ENCODE measurements around the gene EMILIN2. TPM values are rescaled to one million over a fixed set of nuclear protein-coding genes. Genes with fewer than 3 reads are reported as not detected.

The EMILIN2 gene
- total RNA-seq, 4 donors from 2014 or later, result 17.9 to 29.9 (median 22.2) TPM

DNA sequence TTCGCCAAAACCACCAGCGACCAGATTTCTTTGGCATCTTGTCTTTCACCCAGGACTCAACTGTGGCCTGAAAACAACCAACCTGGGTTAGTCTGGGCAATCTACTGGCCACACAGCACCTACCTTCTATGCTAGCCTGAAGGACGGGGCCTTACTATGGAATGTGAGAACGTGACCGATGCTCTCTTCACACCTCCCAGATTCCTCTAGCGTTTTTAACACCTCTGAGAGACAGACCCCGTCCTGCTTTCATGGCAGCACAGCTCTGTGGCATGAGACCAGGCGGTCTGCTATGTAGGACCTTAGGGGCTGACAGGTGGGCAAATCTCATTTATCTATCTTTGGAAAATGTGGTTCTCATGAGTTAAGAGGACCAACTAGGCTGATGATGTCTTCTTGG, 80.9 kb downstream of the EMILIN2 start:
- H3K36me3 ChIP-seq, result peaks cover 29 to 47% of the 10 kb centered on the region in 2 donors
- H3K27ac ChIP-seq, result no peak overlapping the region
- intact Hi-C loops (cut with DNase I), result no loop called here
- no peaks in the 10 kb centered on the region for H3K4me1 ChIP-seq
- H3K4me3 ChIP-seq (replicated peaks in 1 of 3), result no peak overlapping the region
- H3K27me3 ChIP-seq, result no peaks in the 10 kb centered on the region
- DNase-seq, result no peak
- TF ChIP-seq POLR2A (IDR thresholded peaks at IDR 0.05), result no peak
- TF ChIP-seq, protein P1, sequence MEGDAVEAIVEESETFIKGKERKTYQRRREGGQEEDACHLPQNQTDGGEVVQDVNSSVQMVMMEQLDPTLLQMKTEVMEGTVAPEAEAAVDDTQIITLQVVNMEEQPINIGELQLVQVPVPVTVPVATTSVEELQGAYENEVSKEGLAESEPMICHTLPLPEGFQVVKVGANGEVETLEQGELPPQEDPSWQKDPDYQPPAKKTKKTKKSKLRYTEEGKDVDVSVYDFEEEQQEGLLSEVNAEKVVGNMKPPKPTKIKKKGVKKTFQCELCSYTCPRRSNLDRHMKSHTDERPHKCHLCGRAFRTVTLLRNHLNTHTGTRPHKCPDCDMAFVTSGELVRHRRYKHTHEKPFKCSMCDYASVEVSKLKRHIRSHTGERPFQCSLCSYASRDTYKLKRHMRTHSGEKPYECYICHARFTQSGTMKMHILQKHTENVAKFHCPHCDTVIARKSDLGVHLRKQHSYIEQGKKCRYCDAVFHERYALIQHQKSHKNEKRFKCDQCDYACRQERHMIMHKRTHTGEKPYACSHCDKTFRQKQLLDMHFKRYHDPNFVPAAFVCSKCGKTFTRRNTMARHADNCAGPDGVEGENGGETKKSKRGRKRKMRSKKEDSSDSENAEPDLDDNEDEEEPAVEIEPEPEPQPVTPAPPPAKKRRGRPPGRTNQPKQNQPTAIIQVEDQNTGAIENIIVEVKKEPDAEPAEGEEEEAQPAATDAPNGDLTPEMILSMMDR (IDR thresholded peaks at IDR 0.05), result no peak
- 90 to 94% methylated on average over 8 of the region's 8 CpGs for WGBS, 2 donors
- no peaks in the 10 kb centered on the region for H3K9me3 ChIP-seq

DNA sequence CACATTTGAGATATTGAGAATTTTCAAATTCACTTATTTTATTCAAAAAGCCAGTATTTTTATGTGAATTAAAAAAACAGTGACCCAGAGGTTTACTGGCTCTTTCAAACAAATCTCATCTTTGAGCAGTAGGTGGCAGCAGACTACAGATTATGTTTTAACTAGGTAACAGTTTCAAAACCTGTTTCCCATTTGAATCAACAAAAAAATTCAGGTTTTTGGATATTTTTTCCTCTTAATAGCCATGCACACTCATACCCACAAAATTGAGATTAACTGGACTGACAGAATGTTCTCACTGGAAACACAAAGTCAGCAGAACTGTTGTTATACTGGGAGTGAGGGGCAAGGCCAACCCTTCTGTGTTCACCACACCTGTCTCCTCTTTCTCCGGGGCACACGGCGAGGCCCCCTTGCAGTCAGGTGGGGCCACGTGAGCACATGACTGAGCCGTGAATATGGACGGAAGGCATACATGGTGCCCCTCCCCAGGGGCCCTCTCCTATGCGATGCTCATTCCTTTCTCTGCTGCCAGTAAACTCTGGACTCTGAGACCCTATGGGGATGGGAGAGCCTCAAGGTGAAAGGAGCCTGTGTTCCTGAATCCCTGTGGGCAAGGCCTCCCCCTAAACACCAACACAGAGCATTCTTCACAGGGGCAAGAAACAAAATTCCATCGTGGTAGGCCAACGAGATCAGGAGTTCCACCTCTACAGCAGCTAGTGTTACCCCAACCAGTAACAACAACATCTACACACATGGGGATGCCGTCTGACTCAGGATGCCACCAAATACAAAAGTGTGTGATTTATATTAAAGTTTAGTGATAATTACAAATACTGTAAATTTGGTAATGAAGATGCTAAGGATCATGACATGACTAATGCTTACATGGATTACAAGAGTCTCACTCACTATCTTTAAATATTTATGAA, 85.7 kb downstream of the EMILIN2 start:
- WGBS, 2 donors, result 51 to 52% methylated on average over 10 of the region's 10 CpGs
- peak in 1 of 2 donors; percentile 20 for DNase-seq
- peaks cover 15% of the 10 kb centered on the region in 2 donors for H3K36me3 ChIP-seq

DNA sequence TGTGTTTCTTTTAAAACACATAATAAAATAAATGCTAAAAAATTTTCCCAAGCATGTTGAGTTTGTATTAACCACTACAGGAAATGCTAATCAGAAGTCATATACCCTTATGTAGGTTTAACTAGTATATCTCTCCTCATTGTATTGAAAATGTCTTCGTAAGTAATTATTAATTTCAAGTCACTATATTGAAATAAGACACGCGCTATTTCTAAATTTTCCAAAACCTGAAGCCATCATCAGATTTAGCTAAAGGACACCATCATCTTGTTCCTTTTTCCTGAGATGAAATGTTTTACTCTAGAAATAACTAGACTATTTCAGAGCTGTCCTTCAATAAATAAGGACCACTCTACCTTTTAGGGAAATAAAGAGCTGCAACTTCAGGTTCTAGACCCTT, 87.2 kb downstream of the EMILIN2 start:
- no peak for TF ChIP-seq POLR2A (IDR thresholded peaks at IDR 0.05)
- TF ChIP-seq, protein P1 (IDR thresholded peaks at IDR 0.05), result no peak
- H3K27me3 ChIP-seq, result no peaks in the 10 kb centered on the region
- intact Hi-C loops (cut with DNase I), result loop anchor here (5.0 to 10.0 kb wide), 4 partner anchors 51 to 308 kb away; no protein-coding TSS in a partner anchor
- no peak overlapping the region for H3K4me3 ChIP-seq (replicated peaks in 1 of 3)
- DNase-seq, result no peak
- H3K27ac ChIP-seq, result no peak overlapping the region
- no peaks in the 10 kb centered on the region for H3K9me3 ChIP-seq
- H3K4me1 ChIP-seq, result peaks cover 0 to 5% of the 10 kb centered on the region in 2 donors
- WGBS, 2 donors, result 98% methylated on average over 3 of the region's 3 CpGs
- H3K36me3 ChIP-seq, result peaks cover 18 to 22% of the 10 kb centered on the region in 2 donors

More for the DNA sequence above, 85.7 kb downstream of the EMILIN2 start:
- no peak overlapping the region for H3K4me3 ChIP-seq (replicated peaks in 1 of 3)
- intact Hi-C loops (cut with DNase I), result loop anchor here (5.0 to 10.0 kb wide), 4 partner anchors 52 to 310 kb away; no protein-coding TSS in a partner anchor
- H3K9me3 ChIP-seq, result no peaks in the 10 kb centered on the region
- no peak overlapping the region for H3K27ac ChIP-seq
- no peak for TF ChIP-seq POLR2A (IDR thresholded peaks at IDR 0.05)
- TF ChIP-seq, protein P1 (IDR thresholded peaks at IDR 0.05), result peak; percentile 38 to 85 (median 68)
- H3K27me3 ChIP-seq, result no peaks in the 10 kb centered on the region
- peaks cover 0 to 5% of the 10 kb centered on the region in 2 donors for H3K4me1 ChIP-seq

DNA sequence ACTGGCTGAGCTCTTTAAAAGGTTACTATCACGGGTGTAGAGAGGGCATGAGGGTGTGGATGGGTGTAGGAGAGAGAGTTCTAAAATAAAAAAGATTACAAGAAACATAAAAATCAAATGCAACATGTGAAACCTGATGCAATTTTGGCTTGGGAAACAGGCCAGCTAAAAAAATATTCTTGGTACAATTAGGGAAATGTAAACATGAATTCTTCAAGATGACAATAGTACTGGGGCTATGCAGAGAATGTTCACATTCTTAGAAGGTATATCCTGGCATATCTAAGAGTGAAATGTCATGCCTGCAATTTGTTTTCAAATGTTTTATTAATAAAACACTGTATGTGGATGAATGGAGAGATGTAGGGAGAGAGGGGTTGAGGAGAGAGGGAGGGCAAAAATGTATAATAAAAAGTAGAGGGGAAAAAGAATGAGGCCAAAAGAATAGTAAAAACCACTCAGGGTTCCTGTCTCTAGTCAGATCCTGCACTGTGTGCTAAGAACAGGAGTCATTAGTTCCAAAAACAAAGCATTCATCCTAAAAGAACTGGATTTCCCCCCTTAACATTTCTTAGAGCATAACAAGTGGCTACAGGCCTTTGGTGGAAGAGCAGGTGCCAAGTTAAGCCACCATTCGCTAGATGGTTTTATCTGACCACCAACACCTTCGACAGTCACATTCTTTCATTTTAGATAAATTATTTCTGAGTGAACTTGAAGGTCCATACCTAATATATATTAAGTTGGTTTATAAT, 88.8 kb downstream of the EMILIN2 start:
- TF ChIP-seq, protein P1 (IDR thresholded peaks at IDR 0.05), result no peak
- TF ChIP-seq POLR2A (IDR thresholded peaks at IDR 0.05), result no peak
- intact Hi-C loops (cut with DNase I), result loop anchor here (10.0 kb wide), 1 partner anchor 49 kb away; no protein-coding TSS in a partner anchor

More for the DNA sequence above, 88.8 kb downstream of the EMILIN2 start:
- H3K27ac ChIP-seq, result no peak overlapping the region
- H3K4me1 ChIP-seq, result peaks cover 0 to 5% of the 10 kb centered on the region in 2 donors
- H3K27me3 ChIP-seq, result no peaks in the 10 kb centered on the region
- no peak overlapping the region for H3K4me3 ChIP-seq (replicated peaks in 1 of 3)
- DNase-seq, result no peak
- peaks cover 13 to 37% of the 10 kb centered on the region in 2 donors for H3K36me3 ChIP-seq
- no peaks in the 10 kb centered on the region for H3K9me3 ChIP-seq
- 76 to 81% methylated on average over 3 of the region's 3 CpGs for WGBS, 2 donors

Measured in thyroid gland (tissue), 4 donors.